ENCODE measurements around the gene FOXJ1.

- TF ChIP-seq CTCF (IDR thresholded peaks at IDR 0.05; ENCODE audit: low read depth, low read length, missing input control) (no peak), RAD21 (IDR thresholded peaks at IDR 0.05) (no peak), MAX (IDR thresholded peaks at IDR 0.05) (no peak), SP1 (IDR thresholded peaks at IDR 0.05) (no peak), YY1 (IDR thresholded peaks at IDR 0.05) (no peak), FOXA2 (IDR thresholded peaks at IDR 0.05) (no peak), FOXA1 (IDR thresholded peaks at IDR 0.05) (no peak), RXRA (IDR thresholded peaks at IDR 0.05) (peak in 1 of 2 donors; percentile 36)
- TF ChIP-seq, protein P1, sequence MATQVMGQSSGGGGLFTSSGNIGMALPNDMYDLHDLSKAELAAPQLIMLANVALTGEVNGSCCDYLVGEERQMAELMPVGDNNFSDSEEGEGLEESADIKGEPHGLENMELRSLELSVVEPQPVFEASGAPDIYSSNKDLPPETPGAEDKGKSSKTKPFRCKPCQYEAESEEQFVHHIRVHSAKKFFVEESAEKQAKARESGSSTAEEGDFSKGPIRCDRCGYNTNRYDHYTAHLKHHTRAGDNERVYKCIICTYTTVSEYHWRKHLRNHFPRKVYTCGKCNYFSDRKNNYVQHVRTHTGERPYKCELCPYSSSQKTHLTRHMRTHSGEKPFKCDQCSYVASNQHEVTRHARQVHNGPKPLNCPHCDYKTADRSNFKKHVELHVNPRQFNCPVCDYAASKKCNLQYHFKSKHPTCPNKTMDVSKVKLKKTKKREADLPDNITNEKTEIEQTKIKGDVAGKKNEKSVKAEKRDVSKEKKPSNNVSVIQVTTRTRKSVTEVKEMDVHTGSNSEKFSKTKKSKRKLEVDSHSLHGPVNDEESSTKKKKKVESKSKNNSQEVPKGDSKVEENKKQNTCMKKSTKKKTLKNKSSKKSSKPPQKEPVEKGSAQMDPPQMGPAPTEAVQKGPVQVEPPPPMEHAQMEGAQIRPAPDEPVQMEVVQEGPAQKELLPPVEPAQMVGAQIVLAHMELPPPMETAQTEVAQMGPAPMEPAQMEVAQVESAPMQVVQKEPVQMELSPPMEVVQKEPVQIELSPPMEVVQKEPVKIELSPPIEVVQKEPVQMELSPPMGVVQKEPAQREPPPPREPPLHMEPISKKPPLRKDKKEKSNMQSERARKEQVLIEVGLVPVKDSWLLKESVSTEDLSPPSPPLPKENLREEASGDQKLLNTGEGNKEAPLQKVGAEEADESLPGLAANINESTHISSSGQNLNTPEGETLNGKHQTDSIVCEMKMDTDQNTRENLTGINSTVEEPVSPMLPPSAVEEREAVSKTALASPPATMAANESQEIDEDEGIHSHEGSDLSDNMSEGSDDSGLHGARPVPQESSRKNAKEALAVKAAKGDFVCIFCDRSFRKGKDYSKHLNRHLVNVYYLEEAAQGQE (IDR thresholded peaks at IDR 0.05): peak; percentile 12
- TF ChIP-seq, protein P2, sequence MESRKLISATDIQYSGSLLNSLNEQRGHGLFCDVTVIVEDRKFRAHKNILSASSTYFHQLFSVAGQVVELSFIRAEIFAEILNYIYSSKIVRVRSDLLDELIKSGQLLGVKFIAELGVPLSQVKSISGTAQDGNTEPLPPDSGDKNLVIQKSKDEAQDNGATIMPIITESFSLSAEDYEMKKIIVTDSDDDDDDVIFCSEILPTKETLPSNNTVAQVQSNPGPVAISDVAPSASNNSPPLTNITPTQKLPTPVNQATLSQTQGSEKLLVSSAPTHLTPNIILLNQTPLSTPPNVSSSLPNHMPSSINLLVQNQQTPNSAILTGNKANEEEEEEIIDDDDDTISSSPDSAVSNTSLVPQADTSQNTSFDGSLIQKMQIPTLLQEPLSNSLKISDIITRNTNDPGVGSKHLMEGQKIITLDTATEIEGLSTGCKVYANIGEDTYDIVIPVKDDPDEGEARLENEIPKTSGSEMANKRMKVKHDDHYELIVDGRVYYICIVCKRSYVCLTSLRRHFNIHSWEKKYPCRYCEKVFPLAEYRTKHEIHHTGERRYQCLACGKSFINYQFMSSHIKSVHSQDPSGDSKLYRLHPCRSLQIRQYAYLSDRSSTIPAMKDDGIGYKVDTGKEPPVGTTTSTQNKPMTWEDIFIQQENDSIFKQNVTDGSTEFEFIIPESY (IDR thresholded peaks at IDR 0.05): no peak
Measured at GRCh38 chr17:76150712-76151622, 9.9 kb upstream of the FOXJ1 start.
